Smooth muscle cell (in vitro differentiated cells): ENCODE measurements around the gene NOB1. TPM values are rescaled to one million over a fixed set of nuclear protein-coding genes. Genes with fewer than 3 reads are reported as not detected.

Source experiments
- DNase-seq: peaks from one replicate; lab custom pipeline; 2025; ENCODE audit not compliant: unreplicated experiment; lab: John Stamatoyannopoulos, UW
- H2AFZ ChIP-seq: fragments of 200-600 bp; sonication (generic); 2 replicates; pipeline ENCODE4 v1.6.0; 2016; ENCODE audit warnings: antibody characterized with exemption, low read depth, mild to moderate bottlenecking
- H3F3A ChIP-seq: fragments of 200-600 bp; sonication (generic); 2 replicates; pipeline ENCODE4 v1.6.0; 2017; ENCODE audit warnings: antibody characterized with exemption, low read depth
- H3K27ac ChIP-seq: fragments of 200-600 bp; sonication (generic); 2 replicates; pipeline ENCODE4 v1.5.1; 2016; ENCODE audit warnings: low read depth, mild to moderate bottlenecking
- H3K27me3 ChIP-seq: fragments of 200-600 bp; sonication (generic); 2 replicates; pipeline ENCODE4 v1.6.1; 2016; ENCODE audit warnings: low read depth, mild to moderate bottlenecking
- H3K36me3 ChIP-seq: fragments of 200-600 bp; sonication (generic); 2 replicates; pipeline ENCODE4 v1.5.1; 2016; ENCODE audit warnings: low read depth
- H3K4me1 ChIP-seq: fragments of 200-600 bp; sonication (generic); 2 replicates; pipeline ENCODE4 v1.5.1; 2016; ENCODE audit warnings: low read depth
- H3K4me2 ChIP-seq: fragments of 200-600 bp; sonication (generic); 2 replicates; pipeline ENCODE4 v1.6.0; 2016; ENCODE audit warnings: mild to moderate bottlenecking
- H3K4me3 ChIP-seq: fragments of 200-600 bp; sonication (generic); 2 replicates; pipeline ENCODE4 v1.5.1; 2016; ENCODE audit warnings: mild to moderate bottlenecking
- H3K79me2 ChIP-seq: fragments of 200-600 bp; sonication (generic); 2 replicates; pipeline ENCODE4 v1.6.0; 2016; ENCODE audit warnings: low read depth, mild to moderate bottlenecking
- H3K9ac ChIP-seq: fragments of 200-600 bp; sonication (generic); 2 replicates; pipeline ENCODE4 v1.6.0; 2016; ENCODE audit warnings: low read depth
- H3K9me3 ChIP-seq: fragments of 200-600 bp; sonication (generic); replicated peaks from 2 replicates; pipeline ENCODE4 v1.5.1; 2016; ENCODE audit warnings: low read depth
- H4K20me1 ChIP-seq: fragments of 200-600 bp; sonication (generic); 2 replicates; pipeline ENCODE4 v1.6.0; 2016; ENCODE audit warnings: low read depth
- WGBS: methylation state at CpG from one replicate; pipeline ENCODE4 v1.1.7; 2016; ENCODE audit warnings: low lambda C conversion rate; 5-methylcytosine and 5-hydroxymethylcytosine counted together
- polyA plus RNA-seq: library from polyadenylated mRNA; unstranded; fragments of >200 nt; fragmentation: Nextera tagmentation; extraction: Ambion mirVana; gene quantifications from 2 replicates; pipeline ENCODE4 v1.2.1, GENCODE V29; 2016
- total RNA-seq: library from RNA; depleted of rRNA; stranded (reverse); fragments of >200 nt; gene quantifications from 2 replicates; pipeline ENCODE4 v1.2.3, GENCODE V29; 2014
- TF ChIP-seq, protein P1 (sequence below): fragments of 200-600 bp; sonication (generic); IDR thresholded peaks from 2 replicates; pipeline ENCODE4 v1.5.1; 2017; ENCODE audit warnings: borderline replicate concordance, mild to moderate bottlenecking, antibody characterized with exemption; ENCODE audit not compliant: insufficient read depth, poor library complexity, severe bottlenecking

Gene NOB1
- total and polyA plus RNA-seq, 2 experiments from 2014 or later = 20.6 to 24.2 TPM

DNA sequence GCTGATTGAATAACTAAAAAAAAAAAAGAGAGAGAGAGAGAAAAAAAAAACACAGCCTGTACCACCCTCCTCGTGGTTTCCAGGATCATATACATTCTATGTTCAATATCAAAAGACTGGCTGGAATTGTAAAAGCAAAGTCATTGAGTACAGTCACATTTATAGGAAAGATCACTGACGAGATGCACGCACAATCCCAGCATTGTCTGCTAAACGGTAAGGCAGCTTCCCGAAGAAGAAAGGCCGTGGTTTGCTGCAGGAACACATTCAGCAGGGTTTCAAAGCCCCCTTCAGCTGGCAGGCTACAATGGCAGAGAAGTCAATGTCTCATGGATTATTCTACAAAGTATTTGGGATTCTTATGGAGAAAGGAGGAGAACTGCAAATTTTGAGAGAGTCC is 37.7 kb downstream of the NOB1 start:
- H3K79me2 ChIP-seq = peaks cover 15% of the 10 kb centered on the region
- no peak overlapping the region for H3K4me2 ChIP-seq
- WGBS = 94% methylated on average over 6 of the region's 6 CpGs
- H3K4me1 ChIP-seq = no peaks in the 10 kb centered on the region
- no peaks in the 10 kb centered on the region for H3K27me3 ChIP-seq
- no peak for DNase-seq
- no peak overlapping the region for H2AFZ ChIP-seq
- TF ChIP-seq, protein P1, sequence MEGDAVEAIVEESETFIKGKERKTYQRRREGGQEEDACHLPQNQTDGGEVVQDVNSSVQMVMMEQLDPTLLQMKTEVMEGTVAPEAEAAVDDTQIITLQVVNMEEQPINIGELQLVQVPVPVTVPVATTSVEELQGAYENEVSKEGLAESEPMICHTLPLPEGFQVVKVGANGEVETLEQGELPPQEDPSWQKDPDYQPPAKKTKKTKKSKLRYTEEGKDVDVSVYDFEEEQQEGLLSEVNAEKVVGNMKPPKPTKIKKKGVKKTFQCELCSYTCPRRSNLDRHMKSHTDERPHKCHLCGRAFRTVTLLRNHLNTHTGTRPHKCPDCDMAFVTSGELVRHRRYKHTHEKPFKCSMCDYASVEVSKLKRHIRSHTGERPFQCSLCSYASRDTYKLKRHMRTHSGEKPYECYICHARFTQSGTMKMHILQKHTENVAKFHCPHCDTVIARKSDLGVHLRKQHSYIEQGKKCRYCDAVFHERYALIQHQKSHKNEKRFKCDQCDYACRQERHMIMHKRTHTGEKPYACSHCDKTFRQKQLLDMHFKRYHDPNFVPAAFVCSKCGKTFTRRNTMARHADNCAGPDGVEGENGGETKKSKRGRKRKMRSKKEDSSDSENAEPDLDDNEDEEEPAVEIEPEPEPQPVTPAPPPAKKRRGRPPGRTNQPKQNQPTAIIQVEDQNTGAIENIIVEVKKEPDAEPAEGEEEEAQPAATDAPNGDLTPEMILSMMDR = no peak
- H3K4me3 ChIP-seq = no peak overlapping the region
- no peak overlapping the region for H3K9ac ChIP-seq
- H3F3A ChIP-seq = peaks cover 8% of the 10 kb centered on the region
- no peaks in the 10 kb centered on the region for H4K20me1 ChIP-seq
- no peaks in the 10 kb centered on the region for H3K9me3 ChIP-seq
- H3K36me3 ChIP-seq = no peaks in the 10 kb centered on the region
- no peak overlapping the region for H3K27ac ChIP-seq

DNA sequence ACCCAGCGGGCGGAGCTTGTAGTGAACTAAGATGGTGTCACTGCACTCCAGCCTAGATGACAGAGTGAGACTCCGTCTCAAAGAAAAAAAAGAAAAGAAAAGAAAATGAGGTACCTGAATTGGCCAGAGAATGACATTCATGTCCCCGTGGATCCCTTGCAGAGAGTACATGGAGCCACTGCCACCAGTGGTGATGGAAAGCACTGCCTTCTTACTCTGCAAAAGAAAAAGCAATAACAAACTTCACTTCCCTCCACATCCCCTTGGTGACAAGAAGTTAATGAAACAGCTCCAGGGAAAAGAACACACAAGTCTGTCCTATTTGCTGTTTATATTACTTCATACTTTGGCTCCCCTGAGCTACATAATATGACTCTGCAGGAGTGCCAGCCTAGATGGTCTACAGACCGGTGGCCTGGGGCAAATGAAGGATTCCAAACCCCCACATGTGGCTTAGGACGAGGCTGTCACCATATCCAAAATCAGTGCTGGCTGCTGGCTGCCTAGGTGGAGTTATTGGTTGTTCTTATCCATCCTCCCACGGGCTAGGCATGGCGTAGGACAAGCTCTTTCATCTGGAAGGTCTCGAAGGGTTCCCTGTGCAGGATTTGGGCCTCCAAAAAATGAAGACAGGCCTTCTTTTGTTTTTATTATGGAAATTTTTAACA is 41.7 kb downstream of the NOB1 start:
- no peaks in the 10 kb centered on the region for H3K36me3 ChIP-seq
- H3K4me3 ChIP-seq = no peak overlapping the region
- H3K9me3 ChIP-seq = no peaks in the 10 kb centered on the region
- H3K9ac ChIP-seq = no peak overlapping the region
- no peak overlapping the region for H3K4me2 ChIP-seq
- H4K20me1 ChIP-seq = peaks cover 4% of the 10 kb centered on the region
- H3K27me3 ChIP-seq = no peaks in the 10 kb centered on the region
- H3K27ac ChIP-seq = no peak overlapping the region
- 94% methylated on average over 9 of the region's 9 CpGs for WGBS
- TF ChIP-seq, protein P1 = no peak
- peaks cover 24% of the 10 kb centered on the region for H3F3A ChIP-seq
- no peak overlapping the region for H2AFZ ChIP-seq
- no peak for DNase-seq
- no peaks in the 10 kb centered on the region for H3K4me1 ChIP-seq
- no peaks in the 10 kb centered on the region for H3K79me2 ChIP-seq

DNA sequence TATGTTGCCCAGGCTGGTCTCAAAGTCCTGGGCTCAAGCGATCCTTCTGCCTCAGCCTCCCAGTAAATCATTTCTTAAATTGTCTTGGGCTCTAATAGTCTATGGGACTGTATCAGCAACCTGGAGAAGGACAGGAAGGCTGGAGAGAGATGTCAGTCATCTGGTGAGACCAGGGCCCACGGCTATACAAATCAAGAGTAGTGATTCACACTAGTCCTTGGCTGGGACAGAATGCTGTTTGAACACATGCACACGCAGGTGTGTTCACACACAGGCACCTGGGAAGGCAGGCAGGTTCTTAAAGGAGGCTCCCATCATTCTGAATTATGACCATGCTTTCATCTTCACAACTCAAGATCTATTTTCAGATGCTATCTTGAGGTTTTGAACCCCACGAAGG is 42.4 kb downstream of the NOB1 start:
- H3K27me3 ChIP-seq = no peaks in the 10 kb centered on the region
- WGBS = 91% methylated on average over 4 of the region's 4 CpGs
- no peak overlapping the region for H2AFZ ChIP-seq
- no peak overlapping the region for H3K27ac ChIP-seq
- TF ChIP-seq, protein P1 = no peak
- H4K20me1 ChIP-seq = peaks cover 4% of the 10 kb centered on the region
- DNase-seq = no peak
- no peaks in the 10 kb centered on the region for H3K9me3 ChIP-seq
- no peaks in the 10 kb centered on the region for H3K79me2 ChIP-seq
- H3K4me3 ChIP-seq = no peak overlapping the region
- H3K9ac ChIP-seq = no peak overlapping the region
- no peak overlapping the region for H3K4me2 ChIP-seq
- no peaks in the 10 kb centered on the region for H3K36me3 ChIP-seq
- H3K4me1 ChIP-seq = no peaks in the 10 kb centered on the region
- H3F3A ChIP-seq = peaks cover 24% of the 10 kb centered on the region
